G401 (cell line): ENCODE results near the gene BOK. TPM values are rescaled to one million over a fixed set of nuclear protein-coding genes. Genes with fewer than 3 reads are reported as not detected.
"Not testable (repeated sequence)": the region's sequence is repeated elsewhere in the genome, so short reads cannot be mapped to it uniquely, and the experiment has no call there.

Experiments used
- DNase-seq: peaks from one replicate; pipeline ENCODE4 v3.0.0-alpha.2; 2015; ENCODE audit warnings: low spot score
- in situ Hi-C: cut with HindIII; loops from 2 replicates; pipeline ENCODE4 v1.10.0; 2016; ENCODE audit warnings: low sequenced_read_pairs, mixed read lengths
- total RNA-seq: library from RNA; depleted of rRNA; stranded (reverse); fragments of >200 nt; shearing (Covaris generic); gene quantifications from 2 replicates; pipeline ENCODE4 v1.2.3, GENCODE V29; 2014; rRNA removed

The BOK gene
- total RNA-seq: 26.9 and 36.3 TPM in 2 replicates

- peak; percentile 74 for DNase-seq
- in situ Hi-C loops: loop anchor here (5.0 kb wide), 2 partner anchors 46 to 76 kb away; no protein-coding TSS in a partner anchor
Measured at GRCh38 chr2:241558532-241559322, at the start of gene BOK. Gene BOK, plus strand, starts transcription at chr2:241558745. Its CDS starts 739 bp downstream, at chr2:241559484.

- no peak for DNase-seq
Measured at GRCh38 chr2:241509155-241509784, 49.3 kb upstream of the BOK start.

GRCh38 chr2:241511091-241511741 is 47.3 kb upstream of the BOK start:
- in situ Hi-C loops: loop anchor here (5.0 kb wide), 1 partner anchor 46 kb away; the partner anchor contains the start of gene BOK
- no peak for DNase-seq

More at GRCh38 chr2:241509155-241509784, 49.3 kb upstream of the BOK start:
- in situ Hi-C loops: no loop called here

- in situ Hi-C loops: loop anchor here (5.0 kb wide), 1 partner anchor 43 kb away; the partner anchor contains the start of gene BOK
- DNase-seq: no peak
Measured at GRCh38 chr2:241514553-241514952, 44.0 kb upstream of the BOK start.

- DNase-seq: no peak
- in situ Hi-C loops: loop anchor here (5.0 kb wide), 1 partner anchor 42 kb away; the partner anchor contains the start of gene BOK
Measured at GRCh38 chr2:241514986-241515737, 43.4 kb upstream of the BOK start.

- in situ Hi-C loops: no loop called here
- DNase-seq: no peak
Measured at GRCh38 chr2:241516520-241516965, 42.0 kb upstream of the BOK start.

- in situ Hi-C loops: no loop called here
- DNase-seq: no peak
Measured at GRCh38 chr2:241517297-241517696, 41.2 kb upstream of the BOK start.

GRCh38 chr2:241519669-241520068 is 38.9 kb upstream of the BOK start:
- DNase-seq: no peak
- in situ Hi-C loops: no loop called here

- no peak for DNase-seq
- in situ Hi-C loops: no loop called here
Measured at GRCh38 chr2:241522477-241522876, 36.1 kb upstream of the BOK start.

GRCh38 chr2:241525818-241526780 is 32.4 kb upstream of the BOK start:
- in situ Hi-C loops, DNase-seq: not testable (repeated sequence)

GRCh38 chr2:241530571-241530970 is 28.0 kb upstream of the BOK start:
- DNase-seq: no peak
- in situ Hi-C loops: no loop called here

GRCh38 chr2:241531161-241531722 is 27.3 kb upstream of the BOK start:
- DNase-seq: no peak
- in situ Hi-C loops: no loop called here

- DNase-seq: no peak
- in situ Hi-C loops: no loop called here
Measured at GRCh38 chr2:241532168-241532567, 26.4 kb upstream of the BOK start.

- DNase-seq: no peak
- in situ Hi-C loops: no loop called here
Measured at GRCh38 chr2:241532733-241533601, 25.6 kb upstream of the BOK start.

- in situ Hi-C loops: no loop called here
Measured at GRCh38 chr2:241534293-241534692, 24.3 kb upstream of the BOK start.

GRCh38 chr2:241534701-241535375 is 23.7 kb upstream of the BOK start:
- in situ Hi-C loops: no loop called here
- no peak for DNase-seq

More at GRCh38 chr2:241534293-241534692, 24.3 kb upstream of the BOK start:
- DNase-seq: no peak
